Aorta (tissue), 5 donors: ENCODE data around the gene SLC25A27. TPM values are rescaled to one million over a fixed set of nuclear protein-coding genes. Genes with fewer than 3 reads are reported as not detected.

ENCODE experiments used
- ATAC-seq: fragments of 200-7000 bp; cut with Tn5 transposase; one replicate; pipeline ENCODE4 v1.9.1; 2022; ENCODE audit warnings: moderate library complexity; ENCODE audit not compliant: low FRiP score
- DNase-seq, 2 donors: peaks; one replicate each; pipeline ENCODE4 v3.0.0-alpha.2; 2020
- H3K27ac ChIP-seq, 2 donors: one replicate each; pipeline ENCODE4 v1.5.1; 2013; ENCODE audit warnings: low read length in 2 of 2, mild to moderate bottlenecking in 2 of 2, moderate library complexity in 2 of 2, control low read depth in 1 of 2, inconsistent platforms in 1 of 2, low read depth in 1 of 2
- H3K27me3 ChIP-seq, 2 donors: one replicate each; pipeline ENCODE4 v1.6.1; 2013; ENCODE audit warnings: control low read depth in 1 of 2, low read length in 1 of 2, mild to moderate bottlenecking in 1 of 2, moderate library complexity in 1 of 2; ENCODE audit not compliant: insufficient read depth in 2 of 2, control insufficient read depth in 1 of 2
- H3K36me3 ChIP-seq, 2 donors: one replicate each; pipeline ENCODE4 v1.6.1; 2013; ENCODE audit warnings: control low read depth in 1 of 2, low read length in 1 of 2, mild to moderate bottlenecking in 1 of 2; ENCODE audit not compliant: insufficient read depth in 2 of 2, control insufficient read depth in 1 of 2
- H3K4me1 ChIP-seq, 2 donors: one replicate each; pipeline ENCODE4 v1.6.1; 2013; ENCODE audit warnings: low read length in 2 of 2, control low read depth in 1 of 2, mild to moderate bottlenecking in 1 of 2, moderate library complexity in 1 of 2; ENCODE audit not compliant: insufficient read depth in 2 of 2, control insufficient read depth in 1 of 2
- H3K4me3 ChIP-seq, 2 donors: one replicate each; pipeline ENCODE4 v1.5.1; 2013; ENCODE audit warnings: low read length in 2 of 2, control low read depth in 1 of 2, mild to moderate bottlenecking in 1 of 2
- H3K9me3 ChIP-seq: one replicate; pipeline ENCODE4 v1.6.1; 2013; ENCODE audit warnings: mild to moderate bottlenecking, low read length; ENCODE audit not compliant: control insufficient read depth
- WGBS, 2 donors: extraction: QIAGEN DNeasy Blood & Tissue Kit; methylation state at CpG; one replicate each; pipeline ENCODE4 v1.1.7; 2013; 5-methylcytosine and 5-hydroxymethylcytosine counted together
- intact Hi-C, 2 donors: fragments of 100-400 bp; cut with DNase I; formaldehyde crosslinking; loops; one replicate each; pipeline versions ENCODE4 v1.14.2 to v1.15.0; 2022
- polyA plus RNA-seq, 2 donors: library from polyadenylated mRNA; stranded (reverse); fragments of 200-250 nt; gene quantifications; one replicate each; pipeline ENCODE4 v1.2.3, GENCODE V29; 2013
- total RNA-seq, 2 donors: library from RNA; stranded (reverse); fragmentation: NEBNext Ultra II Directional; extraction: Animal tissue kit (Norgen Biotek cat#: 25700); gene quantifications; one replicate each; pipeline ENCODE4 v1.2.1, GENCODE V29; 2021
- donor health status: healthy with polysubstance abuse.
- donor health status: Bipolar disorder and iron deficiency.
- donor health status: DM: no; HTN: no; CAD: no.
- donor health status: DM: no; HTN: no; CAD: no.
- donor health status: DM: yes; HTN: yes; CAD: no.

Gene SLC25A27
- total and polyA plus RNA-seq, 4 donors, result 0.50 to 71.9 (median 32.8) TPM

- DNase-seq (no peak), ATAC-seq (no peak)
- Histone ChIP-seq H3K4me1 (no peaks in the 10 kb centered on the region), H3K4me3 (no peak overlapping the region), H3K27me3 (no peaks in the 10 kb centered on the region), H3K36me3 (no peaks in the 10 kb centered on the region), H3K9me3 (no peaks in the 10 kb centered on the region), H3K27ac (no peak overlapping the region)
- intact Hi-C loops, result loop anchor here (1.0 to 10.0 kb wide), 6 partner anchors 102 to 535 kb away; partner anchors contain the start of gene RCAN2 (in 2 of the 2)
- 90 to 91% methylated on average over 4 of the region's 4 CpGs for WGBS, 2 donors
Measured at GRCh38 chr6:46626976-46627375, 25.8 kb upstream of the SLC25A27 start.

GRCh38 chr6:46628498-46628897 is 24.3 kb upstream of the SLC25A27 start:
- no peak for DNase-seq
- WGBS, 2 donors, result 58 to 63% methylated on average over 1 of the region's 1 CpG
- intact Hi-C loops, result loop anchor here (5.0 to 10.0 kb wide), 5 partner anchors 104 to 536 kb away; partner anchors contain the start of gene RCAN2 (in 2 of the 2)
- no peaks in the 10 kb centered on the region for H3K9me3 ChIP-seq
- no peaks in the 10 kb centered on the region for H3K36me3 ChIP-seq
- no peak overlapping the region for H3K27ac ChIP-seq
- H3K4me1 ChIP-seq, result no peaks in the 10 kb centered on the region
- H3K4me3 ChIP-seq, result no peak overlapping the region
- H3K27me3 ChIP-seq, result no peaks in the 10 kb centered on the region
- no peak for ATAC-seq

GRCh38 chr6:46628976-46629375 is 23.8 kb upstream of the SLC25A27 start:
- 82% methylated on average over 3 of the region's 3 CpGs for WGBS, 2 donors
- ATAC-seq (no peak), DNase-seq (no peak)
- intact Hi-C loops, result loop anchor here (5.0 to 10.0 kb wide), 5 partner anchors 104 to 537 kb away; partner anchors contain the start of gene RCAN2 (in 2 of the 2)
- Histone ChIP-seq H3K27me3 (no peaks in the 10 kb centered on the region), H3K4me3 (no peak overlapping the region), H3K36me3 (no peaks in the 10 kb centered on the region), H3K9me3 (no peaks in the 10 kb centered on the region), H3K4me1 (no peaks in the 10 kb centered on the region), H3K27ac (no peak overlapping the region)

- intact Hi-C loops, result loop anchor here (5.0 to 10.0 kb wide), 6 partner anchors 105 to 537 kb away; partner anchors contain the start of gene RCAN2 (in 2 of the 2)
- no peaks in the 10 kb centered on the region for H3K36me3 ChIP-seq
- H3K4me3 ChIP-seq, result no peak overlapping the region
- ATAC-seq, result no peak
- H3K4me1 ChIP-seq, result no peaks in the 10 kb centered on the region
- DNase-seq, result no peak
- H3K9me3 ChIP-seq, result no peaks in the 10 kb centered on the region
- H3K27ac ChIP-seq, result no peak overlapping the region
- no peaks in the 10 kb centered on the region for H3K27me3 ChIP-seq
- WGBS, 2 donors, result 88 to 91% methylated on average over 7 of the region's 7 CpGs
Measured at GRCh38 chr6:46629691-46630090, 23.1 kb upstream of the SLC25A27 start.

GRCh38 chr6:46632053-46632452 is 20.7 kb upstream of the SLC25A27 start:
- intact Hi-C loops, result loop anchor here in 1 of 2 donors (10.0 kb wide), 1 partner anchor 537 kb away; no protein-coding TSS in a partner anchor

GRCh38 chr6:46635462-46635861 is 17.3 kb upstream of the SLC25A27 start:
- intact Hi-C loops, result loop anchor here in 1 of 2 donors (10.0 kb wide), 1 partner anchor 541 kb away; no protein-coding TSS in a partner anchor
- H3K27me3 ChIP-seq, result no peaks in the 10 kb centered on the region
- H3K27ac ChIP-seq, result no peak overlapping the region
- no peaks in the 10 kb centered on the region for H3K4me1 ChIP-seq
- 94% methylated on average over 6 of the region's 6 CpGs for WGBS, 2 donors
- no peak overlapping the region for H3K4me3 ChIP-seq
- H3K36me3 ChIP-seq, result no peaks in the 10 kb centered on the region
- DNase-seq, result no peak
- ATAC-seq, result no peak
- no peaks in the 10 kb centered on the region for H3K9me3 ChIP-seq

More at GRCh38 chr6:46632053-46632452, 20.7 kb upstream of the SLC25A27 start:
- no peak for DNase-seq
- ATAC-seq, result no peak
- Histone ChIP-seq H3K27ac (no peak overlapping the region), H3K9me3 (no peaks in the 10 kb centered on the region), H3K36me3 (no peaks in the 10 kb centered on the region), H3K4me3 (no peak overlapping the region), H3K27me3 (no peaks in the 10 kb centered on the region), H3K4me1 (no peaks in the 10 kb centered on the region)
- 98 to 99% methylated on average over 1 of the region's 1 CpG for WGBS, 2 donors

- H3K4me1 ChIP-seq, result no peaks in the 10 kb centered on the region
- no peak overlapping the region for H3K27ac ChIP-seq
- H3K27me3 ChIP-seq, result no peaks in the 10 kb centered on the region
- no peak for ATAC-seq
- H3K36me3 ChIP-seq, result no peaks in the 10 kb centered on the region
- no peaks in the 10 kb centered on the region for H3K9me3 ChIP-seq
- no peak for DNase-seq
- WGBS, 2 donors, result 85 to 87% methylated on average over 5 of the region's 5 CpGs
- H3K4me3 ChIP-seq, result no peak overlapping the region
- intact Hi-C loops, result loop anchor here in 1 of 2 donors (10.0 kb wide), 1 partner anchor 542 kb away; no protein-coding TSS in a partner anchor
Measured at GRCh38 chr6:46637145-46637544, 15.6 kb upstream of the SLC25A27 start.

- WGBS, 2 donors, result 93% methylated on average over 1 of the region's 1 CpG
- intact Hi-C loops, result loop anchor here in 1 of 2 donors (10.0 kb wide), 1 partner anchor 543 kb away; no protein-coding TSS in a partner anchor
- no peak overlapping the region for H3K4me3 ChIP-seq
- DNase-seq (no peak), ATAC-seq (no peak)
- H3K36me3 ChIP-seq, result no peaks in the 10 kb centered on the region
- H3K27ac ChIP-seq, result no peak overlapping the region
- H3K9me3 ChIP-seq, result no peaks in the 10 kb centered on the region
- H3K4me1 ChIP-seq, result no peaks in the 10 kb centered on the region
- H3K27me3 ChIP-seq, result no peaks in the 10 kb centered on the region
Measured at GRCh38 chr6:46637933-46638332, 14.8 kb upstream of the SLC25A27 start.

GRCh38 chr6:46638650-46639049 is 14.1 kb upstream of the SLC25A27 start:
- DNase-seq (no peak), ATAC-seq (no peak)
- no peak overlapping the region for H3K4me3 ChIP-seq
- no peaks in the 10 kb centered on the region for H3K36me3 ChIP-seq
- no peaks in the 10 kb centered on the region for H3K9me3 ChIP-seq
- H3K4me1 ChIP-seq, result no peaks in the 10 kb centered on the region
- intact Hi-C loops, result loop anchor here in 1 of 2 donors (10.0 kb wide), 1 partner anchor 544 kb away; no protein-coding TSS in a partner anchor
- no peaks in the 10 kb centered on the region for H3K27me3 ChIP-seq
- 82 to 83% methylated on average over 2 of the region's 2 CpGs for WGBS, 2 donors
- H3K27ac ChIP-seq, result no peak overlapping the region
